ENCODE data around the gene KIF6.
"Not testable (repeated sequence)": the region's sequence is repeated elsewhere in the genome, so short reads cannot be mapped to it uniquely, and the experiment has no call there.

Gene KIF6

GRCh38 chr6:39706819-39707335 lies 18.3 kb downstream of the KIF6 start:
- DNase-seq = no peak

- no peak for DNase-seq
Measured at GRCh38 chr6:39702265-39702664, 22.9 kb downstream of the KIF6 start.

GRCh38 chr6:39700362-39700761 lies 24.8 kb downstream of the KIF6 start:
- no peak for DNase-seq

- DNase-seq = no peak
Measured at GRCh38 chr6:39698789-39699188, 26.4 kb downstream of the KIF6 start.

- DNase-seq = no peak
Measured at GRCh38 chr6:39696986-39697788, 28.0 kb downstream of the KIF6 start.

GRCh38 chr6:39695447-39695846 lies 29.8 kb downstream of the KIF6 start:
- DNase-seq = no peak

GRCh38 chr6:39693206-39693605 lies 32.0 kb downstream of the KIF6 start:
- DNase-seq = no peak

- no peak for DNase-seq
Measured at GRCh38 chr6:39688494-39688893, 36.7 kb downstream of the KIF6 start.

GRCh38 chr6:39686976-39687375 lies 38.2 kb downstream of the KIF6 start:
- DNase-seq = no peak

GRCh38 chr6:39685938-39686337 lies 39.3 kb downstream of the KIF6 start:
- no peak for DNase-seq

GRCh38 chr6:39685489-39685826 lies 39.8 kb downstream of the KIF6 start:
- no peak for DNase-seq

- DNase-seq = no peak
Measured at GRCh38 chr6:39684790-39685488, 40.3 kb downstream of the KIF6 start.

GRCh38 chr6:39681674-39682121 lies 43.5 kb downstream of the KIF6 start:
- DNase-seq = no peak

GRCh38 chr6:39678914-39679313 lies 46.3 kb downstream of the KIF6 start:
- no peak for DNase-seq

- DNase-seq = not testable (repeated sequence)
Measured at GRCh38 chr6:39677318-39677717, 47.9 kb downstream of the KIF6 start.

GRCh38 chr6:39670519-39670918 lies 54.7 kb downstream of the KIF6 start:
- no peak for DNase-seq

- no peak for DNase-seq
Measured at GRCh38 chr6:39669973-39670342, 55.2 kb downstream of the KIF6 start.

GRCh38 chr6:39669207-39669972 lies 55.8 kb downstream of the KIF6 start:
- no peak for DNase-seq

- no peak for DNase-seq
Measured at GRCh38 chr6:39666706-39667489, 58.3 kb downstream of the KIF6 start.

GRCh38 chr6:39665861-39666260 lies 59.3 kb downstream of the KIF6 start:
- no peak for DNase-seq

- DNase-seq = no peak
Measured at GRCh38 chr6:39664173-39664572, 61.0 kb downstream of the KIF6 start.

GRCh38 chr6:39657355-39658135 lies 67.7 kb downstream of the KIF6 start:
- DNase-seq = no peak

All from cortex of kidney (tissue), 1 donor.